Psoas muscle (tissue), 8 donors: ENCODE results near the gene KCNMB2. TPM values are rescaled to one million over a fixed set of nuclear protein-coding genes. Genes with fewer than 3 reads are reported as not detected.

Source experiments
- ATAC-seq, 4 donors: fragments of 200-7000 bp; cut with Tn5 transposase; one replicate each; pipeline ENCODE4 v1.9.1; 2020; ENCODE audit warnings: moderate library complexity in 3 of 4, mild to moderate bottlenecking in 2 of 4
- DNase-seq, 2 donors: peaks; one replicate each; pipeline ENCODE4 v3.0.0-alpha.2; 2020
- H3K27ac ChIP-seq: fragments of 200-600 bp; one replicate; pipeline ENCODE4 v1.8.0; 2022
- H3K27me3 ChIP-seq, 3 donors: fragments of 200-600 bp in 1 of 3; one replicate each; pipeline versions ENCODE4 v1.6.1 to v1.8.0; 2013 to 2022; ENCODE audit warnings: low read length in 2 of 3, mild to moderate bottlenecking in 2 of 3, moderate library complexity in 1 of 3; ENCODE audit not compliant: insufficient read depth in 3 of 3
- H3K36me3 ChIP-seq, 2 donors: fragments of 200-600 bp in 1 of 2; one replicate each; pipeline versions ENCODE4 v1.6.1 to v1.8.0; 2013 to 2022; ENCODE audit warnings: low read depth in 1 of 2, mild to moderate bottlenecking in 1 of 2, moderate library complexity in 1 of 2; ENCODE audit not compliant: insufficient read depth in 1 of 2
- H3K4me1 ChIP-seq: fragments of 200-600 bp; one replicate; pipeline ENCODE4 v1.8.0; 2022
- H3K4me3 ChIP-seq: fragments of 200-600 bp; one replicate; pipeline ENCODE4 v1.8.0; 2022; ENCODE audit warnings: mild to moderate bottlenecking
- H3K9me3 ChIP-seq: fragments of 200-600 bp; one replicate; pipeline ENCODE4 v1.8.0; 2022
- WGBS, 3 donors: extraction: QIAGEN DNeasy Blood & Tissue Kit; methylation state at CpG; one replicate each; pipeline versions ENCODE4 v1.1.6 to v1.1.7; 2013; 5-methylcytosine and 5-hydroxymethylcytosine counted together
- intact Hi-C, 2 donors: fragments of 100-400 bp; cut with DNase I; formaldehyde crosslinking; loops; one replicate each; pipeline versions ENCODE4 v1.11.0 to v1.14.2; 2022
- polyA plus RNA-seq, 3 donors: library from polyadenylated mRNA; stranded (reverse); fragments of 200-250 nt; gene quantifications; one replicate each; pipeline ENCODE4 v1.2.3, GENCODE V29; 2013
- total RNA-seq, 4 donors: library from RNA; stranded (reverse); fragmentation: NEBNext Ultra II Directional in 2 of 4; extraction: Animal tissue kit (Norgen Biotek cat#: 25700) in 2 of 4; gene quantifications; one replicate each; pipeline versions ENCODE4 v1.2.1 to v1.2.4, GENCODE V29; 2021 to 2023
- TF ChIP-seq, protein P1 (sequence below): fragments of 200-600 bp; IDR thresholded peaks from one replicate; pipeline ENCODE4 v1.8.0; 2022; ENCODE audit warnings: antibody characterized with exemption
- donor health status: healthy with polysubstance abuse.
- donor health status: DM: no; HTN: no; CAD: no; lungs with moderate emphysema.
- donor health status: Bipolar disorder and iron deficiency.
- donor health status: healthy.
- donor health status: DM: yes; HTN: yes; CAD: no.
- donor health status: DM: no; HTN: no; CAD: no.
- donor health status: DM: no; HTN: no; CAD: no.
- donor health status: DM: yes; HTN: yes; CAD: no.

The KCNMB2 gene
- total and polyA plus RNA-seq, 7 donors: not detected

DNA sequence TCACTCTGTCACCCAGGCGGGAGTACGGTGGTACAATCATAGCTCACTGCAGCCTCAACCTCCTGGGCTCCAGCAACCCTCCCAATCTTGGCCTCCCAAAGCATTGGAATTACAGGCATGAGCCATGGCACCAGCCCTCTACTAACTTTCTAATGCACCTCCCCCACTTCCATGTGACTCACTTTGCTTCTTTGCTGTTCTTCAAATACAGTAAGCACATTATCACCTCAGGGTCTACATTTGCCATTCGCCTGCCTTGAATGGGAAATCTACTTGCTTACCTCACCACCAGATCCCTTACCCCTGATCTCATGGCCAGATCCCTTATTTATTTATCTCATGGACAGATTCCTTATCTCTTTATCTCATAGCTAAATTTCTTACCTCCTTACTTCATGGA lies 235.3 kb downstream of the KCNMB2 start:
- H3K27me3 ChIP-seq: no peaks in the 10 kb centered on the region
- TF ChIP-seq, protein P1, sequence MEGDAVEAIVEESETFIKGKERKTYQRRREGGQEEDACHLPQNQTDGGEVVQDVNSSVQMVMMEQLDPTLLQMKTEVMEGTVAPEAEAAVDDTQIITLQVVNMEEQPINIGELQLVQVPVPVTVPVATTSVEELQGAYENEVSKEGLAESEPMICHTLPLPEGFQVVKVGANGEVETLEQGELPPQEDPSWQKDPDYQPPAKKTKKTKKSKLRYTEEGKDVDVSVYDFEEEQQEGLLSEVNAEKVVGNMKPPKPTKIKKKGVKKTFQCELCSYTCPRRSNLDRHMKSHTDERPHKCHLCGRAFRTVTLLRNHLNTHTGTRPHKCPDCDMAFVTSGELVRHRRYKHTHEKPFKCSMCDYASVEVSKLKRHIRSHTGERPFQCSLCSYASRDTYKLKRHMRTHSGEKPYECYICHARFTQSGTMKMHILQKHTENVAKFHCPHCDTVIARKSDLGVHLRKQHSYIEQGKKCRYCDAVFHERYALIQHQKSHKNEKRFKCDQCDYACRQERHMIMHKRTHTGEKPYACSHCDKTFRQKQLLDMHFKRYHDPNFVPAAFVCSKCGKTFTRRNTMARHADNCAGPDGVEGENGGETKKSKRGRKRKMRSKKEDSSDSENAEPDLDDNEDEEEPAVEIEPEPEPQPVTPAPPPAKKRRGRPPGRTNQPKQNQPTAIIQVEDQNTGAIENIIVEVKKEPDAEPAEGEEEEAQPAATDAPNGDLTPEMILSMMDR: no peak
- 66 to 88% (median 73%) methylated on average over 3 of the region's 3 CpGs for WGBS, 3 donors
- H3K9me3 ChIP-seq: no peaks in the 10 kb centered on the region
- H3K4me1 ChIP-seq: no peaks in the 10 kb centered on the region
- ATAC-seq: no peak
- no peak overlapping the region for H3K27ac ChIP-seq
- intact Hi-C loops: no loop called here
- no peak for DNase-seq
- no peaks in the 10 kb centered on the region for H3K36me3 ChIP-seq
- no peak overlapping the region for H3K4me3 ChIP-seq

DNA sequence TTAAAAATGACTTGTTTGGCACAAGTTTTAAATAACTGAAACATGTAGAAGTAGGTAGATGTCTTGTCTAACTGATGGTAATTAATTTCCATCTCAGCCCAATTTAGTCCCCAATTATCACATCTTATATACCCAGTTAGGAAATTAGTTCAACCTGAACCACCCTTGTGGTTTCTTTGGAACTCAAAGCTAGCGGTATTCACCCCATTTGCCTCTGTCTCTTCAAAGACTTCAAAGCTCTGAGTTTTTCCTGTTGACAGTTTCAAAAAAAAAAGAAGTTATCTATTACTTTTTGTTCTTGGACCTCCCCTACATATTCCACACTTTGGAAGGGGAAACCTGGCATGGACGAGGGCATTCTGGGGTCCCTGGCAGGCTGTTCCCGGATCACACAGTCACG lies 236.5 kb downstream of the KCNMB2 start:
- no peaks in the 10 kb centered on the region for H3K4me1 ChIP-seq
- intact Hi-C loops: no loop called here
- DNase-seq (no peak), ATAC-seq (no peak)
- no peaks in the 10 kb centered on the region for H3K36me3 ChIP-seq
- no peaks in the 10 kb centered on the region for H3K9me3 ChIP-seq
- TF ChIP-seq, protein P1: no peak
- H3K27me3 ChIP-seq: no peaks in the 10 kb centered on the region
- H3K27ac ChIP-seq: no peak overlapping the region
- 84 to 92% (median 85%) methylated on average over 4 of the region's 4 CpGs for WGBS, 3 donors
- H3K4me3 ChIP-seq: no peak overlapping the region

DNA sequence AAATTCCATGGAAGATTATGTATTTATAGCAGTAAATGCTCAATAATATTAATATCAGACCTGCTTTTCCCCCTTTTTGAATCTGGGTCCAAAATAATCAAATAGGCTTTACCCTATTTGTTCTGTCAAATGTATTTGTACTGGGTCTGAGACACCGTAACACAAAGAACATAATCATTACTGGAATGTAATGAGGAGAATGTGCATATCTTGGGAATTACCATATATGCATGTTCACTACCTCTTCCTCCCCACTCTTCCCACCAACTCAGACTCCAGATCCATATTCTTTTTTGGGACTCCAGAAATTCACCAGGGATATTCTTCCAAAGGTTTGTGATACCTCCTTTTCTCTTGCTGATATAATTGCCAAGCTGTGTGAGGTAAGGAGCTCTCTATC lies 237.1 kb downstream of the KCNMB2 start:
- ATAC-seq (no peak), DNase-seq (no peak)
- TF ChIP-seq, protein P1: no peak
- Histone ChIP-seq H3K4me3 (no peak overlapping the region), H3K9me3 (no peaks in the 10 kb centered on the region), H3K27ac (no peak overlapping the region), H3K27me3 (no peaks in the 10 kb centered on the region), H3K36me3 (no peaks in the 10 kb centered on the region), H3K4me1 (no peaks in the 10 kb centered on the region)
- intact Hi-C loops: no loop called here
- WGBS, 3 donors: 94 to 97% (median 97%) methylated on average over 1 of the region's 1 CpG

DNA sequence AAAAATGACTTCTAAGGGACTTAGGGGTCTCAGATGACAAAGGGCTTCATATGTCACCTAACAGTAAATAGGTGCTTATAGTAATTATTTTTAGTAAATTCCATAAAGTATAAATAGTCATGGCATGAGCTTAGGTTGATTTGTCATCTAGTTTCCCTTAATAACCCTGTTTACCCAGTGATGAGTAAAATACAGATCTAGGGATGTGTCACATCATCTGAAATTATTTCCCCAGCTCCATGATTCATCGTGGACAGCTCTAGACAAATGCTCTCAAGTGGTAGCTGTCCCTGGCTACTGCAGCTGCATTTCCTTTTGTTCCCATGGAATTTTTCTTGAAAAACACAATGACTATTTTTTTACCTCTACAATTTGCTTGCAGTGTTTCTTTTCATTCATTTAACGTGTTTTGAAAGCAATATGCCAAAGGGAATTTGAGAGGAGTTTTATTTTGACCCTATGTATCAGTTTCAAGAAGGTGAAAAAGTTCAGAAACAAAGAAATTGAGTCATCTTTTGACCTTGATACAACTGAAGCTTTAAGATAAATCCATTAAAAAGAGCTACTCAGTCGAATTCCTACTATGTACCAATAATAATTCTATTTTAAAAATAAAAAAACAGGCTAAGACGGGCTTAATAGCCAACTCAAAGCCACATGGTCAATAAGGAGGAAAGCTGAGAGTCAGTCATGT lies 241.6 kb downstream of the KCNMB2 start:
- peak; percentile 60 to 85 (median 66) for ATAC-seq
- TF ChIP-seq, protein P1: no peak
- no peak for DNase-seq
- no peaks in the 10 kb centered on the region for H3K4me1 ChIP-seq
- H3K4me3 ChIP-seq: no peak overlapping the region
- 35 to 50% (median 40%) methylated on average over 4 of the region's 4 CpGs for WGBS, 3 donors
- H3K36me3 ChIP-seq: no peaks in the 10 kb centered on the region
- H3K27ac ChIP-seq: no peak overlapping the region
- H3K27me3 ChIP-seq: no peaks in the 10 kb centered on the region
- H3K9me3 ChIP-seq: no peaks in the 10 kb centered on the region
- intact Hi-C loops: no loop called here

DNA sequence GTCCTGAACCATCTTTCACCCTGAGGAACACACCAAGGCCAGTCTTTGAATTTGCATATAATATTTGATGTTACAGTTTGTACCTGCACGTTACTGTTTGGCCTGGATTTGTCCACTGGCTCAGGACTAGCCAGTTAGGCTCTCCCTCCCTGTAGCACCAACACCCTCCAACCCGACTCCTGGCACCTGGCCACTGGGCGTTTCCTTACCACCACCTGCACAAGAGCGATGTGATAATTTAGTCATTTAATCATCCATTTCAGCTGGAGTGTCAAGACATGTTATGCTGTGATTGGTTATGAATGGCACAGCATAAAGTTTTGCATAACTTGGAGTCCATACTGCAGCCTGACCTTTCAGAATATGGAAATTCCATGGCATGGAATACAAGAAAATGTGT lies 242.4 kb downstream of the KCNMB2 start:
- no peaks in the 10 kb centered on the region for H3K36me3 ChIP-seq

More for the DNA sequence above, 242.4 kb downstream of the KCNMB2 start:
- Histone ChIP-seq H3K27ac (no peak overlapping the region), H3K9me3 (no peaks in the 10 kb centered on the region), H3K4me1 (no peaks in the 10 kb centered on the region), H3K27me3 (no peaks in the 10 kb centered on the region), H3K4me3 (no peak overlapping the region)
- 46 to 54% (median 47%) methylated on average over 4 of the region's 4 CpGs for WGBS, 3 donors
- TF ChIP-seq, protein P1: no peak
- intact Hi-C loops: no loop called here
- ATAC-seq: no peak
- no peak for DNase-seq
